GM19035 (cell line): ENCODE measurements around the gene VPS51.

ENCODE experiments used
- ATAC-seq: cut with Tn5 transposase; IDR thresholded peaks from one replicate; pipeline ENCODE4 v1.9.1; 2021; ENCODE audit not compliant: unreplicated experiment

Gene VPS51

GRCh38 chr11:65104628-65105027, 8.6 kb downstream of the VPS51 start:
- ATAC-seq, result no peak

DNA sequence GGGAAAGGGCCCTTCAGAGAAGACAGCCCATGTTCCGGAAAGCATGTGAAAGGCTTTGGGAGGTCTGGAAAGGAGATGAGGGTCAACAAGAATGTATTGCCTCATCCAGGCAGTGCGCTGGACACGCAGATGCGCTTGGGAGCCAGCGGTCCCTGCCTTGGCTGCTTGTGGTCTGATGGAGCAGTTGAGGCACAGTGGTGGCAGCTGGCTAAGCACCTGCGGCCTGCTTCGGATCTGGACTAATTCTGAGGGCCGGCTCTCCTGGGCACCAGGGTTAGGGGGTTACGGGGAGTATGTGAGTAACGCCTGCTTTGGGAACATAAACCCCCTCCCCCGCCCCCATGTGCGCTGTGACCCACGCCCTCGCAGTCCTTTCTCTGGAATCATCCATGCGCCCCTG, 11.1 kb downstream of the VPS51 start:
- ATAC-seq, result no peak

DNA sequence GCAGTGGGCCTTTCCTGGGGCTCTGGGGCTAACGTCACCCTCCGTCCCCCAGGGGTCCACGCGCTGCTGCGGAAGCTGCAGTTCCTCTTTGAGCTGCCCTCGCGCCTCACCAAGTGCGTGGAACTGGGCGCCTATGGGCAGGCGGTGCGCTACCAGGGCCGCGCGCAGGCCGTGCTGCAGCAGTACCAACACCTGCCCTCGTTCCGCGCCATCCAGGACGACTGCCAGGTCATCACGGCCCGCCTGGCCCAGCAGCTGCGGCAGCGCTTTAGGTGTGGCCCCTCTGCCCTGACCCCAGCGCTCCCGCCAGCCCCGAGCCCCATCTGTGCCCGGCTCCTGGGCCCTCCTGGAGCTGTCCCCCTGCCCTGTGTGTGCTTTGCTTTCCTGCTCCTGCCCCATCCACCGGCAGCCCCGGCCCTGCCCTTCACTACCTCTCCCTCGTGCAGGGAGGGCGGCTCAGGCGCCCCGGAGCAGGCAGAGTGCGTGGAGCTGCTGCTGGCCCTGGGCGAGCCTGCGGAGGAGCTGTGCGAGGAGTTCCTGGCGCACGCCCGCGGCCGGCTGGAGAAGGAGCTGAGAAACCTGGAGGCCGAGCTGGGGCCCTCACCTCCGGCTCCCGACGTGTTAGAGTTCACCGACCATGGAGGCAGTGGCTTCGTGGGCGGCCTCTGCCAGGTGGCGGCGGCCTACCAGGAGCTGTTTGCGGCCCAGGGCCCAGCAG, 11.9 kb downstream of the VPS51 start:
- no peak for ATAC-seq

- no peak for ATAC-seq
Observed at GRCh38 chr11:65108469-65109123, 12.6 kb downstream of the VPS51 start.

- ATAC-seq, result no peak
Observed at GRCh38 chr11:65109231-65110198, 13.5 kb downstream of the VPS51 start.

DNA sequence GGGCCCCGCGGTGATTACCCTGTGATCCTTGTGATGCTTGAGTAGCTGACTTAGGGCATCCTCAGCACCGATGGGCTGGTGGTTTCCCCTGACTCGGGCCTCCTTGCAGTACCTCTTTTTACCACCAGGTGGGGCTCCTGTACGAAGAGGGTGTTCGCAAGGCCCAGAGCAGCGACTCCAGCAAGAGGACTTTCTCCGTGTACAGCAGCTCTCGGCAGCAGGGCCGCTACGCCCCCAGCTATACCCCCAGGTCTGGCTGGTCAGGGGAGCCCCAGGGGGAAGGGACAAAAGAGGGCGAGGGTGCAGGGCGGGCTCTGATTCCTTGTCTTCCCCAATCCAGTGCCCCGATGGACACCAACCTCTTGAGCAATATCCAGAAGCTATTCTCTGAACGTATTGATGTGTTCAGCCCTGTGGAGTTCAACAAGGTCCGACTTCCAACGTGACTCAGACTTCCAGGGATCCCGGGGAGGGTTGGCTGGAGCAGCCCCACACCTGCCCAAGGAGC, 14.4 kb downstream of the VPS51 start:
- ATAC-seq, result no peak

DNA sequence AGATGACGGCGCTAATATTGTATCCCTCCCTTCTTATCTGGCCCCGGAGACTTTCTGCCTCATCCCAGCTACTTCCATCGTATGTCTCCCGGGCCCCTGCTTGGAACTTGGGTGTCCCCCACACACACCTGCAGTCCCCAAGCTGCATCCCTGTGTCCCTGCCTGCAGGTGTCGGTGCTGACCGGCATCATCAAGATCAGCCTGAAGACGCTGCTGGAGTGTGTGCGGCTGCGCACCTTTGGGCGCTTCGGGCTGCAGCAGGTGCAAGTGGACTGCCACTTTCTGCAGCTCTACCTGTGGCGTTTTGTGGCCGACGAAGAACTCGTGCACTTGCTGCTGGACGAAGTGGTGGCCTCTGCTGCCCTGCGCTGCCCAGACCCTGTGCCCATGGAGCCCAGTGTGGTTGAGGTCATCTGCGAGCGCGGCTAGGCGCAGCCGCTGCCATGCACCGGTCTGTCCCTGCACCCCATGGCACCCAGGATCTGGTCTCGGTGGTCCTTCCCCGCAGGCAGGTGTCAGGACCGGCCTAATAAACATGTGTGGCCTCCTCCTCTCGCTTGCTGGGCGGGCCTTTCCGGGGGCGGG, 15.2 kb downstream of the VPS51 start:
- no peak for ATAC-seq

DNA sequence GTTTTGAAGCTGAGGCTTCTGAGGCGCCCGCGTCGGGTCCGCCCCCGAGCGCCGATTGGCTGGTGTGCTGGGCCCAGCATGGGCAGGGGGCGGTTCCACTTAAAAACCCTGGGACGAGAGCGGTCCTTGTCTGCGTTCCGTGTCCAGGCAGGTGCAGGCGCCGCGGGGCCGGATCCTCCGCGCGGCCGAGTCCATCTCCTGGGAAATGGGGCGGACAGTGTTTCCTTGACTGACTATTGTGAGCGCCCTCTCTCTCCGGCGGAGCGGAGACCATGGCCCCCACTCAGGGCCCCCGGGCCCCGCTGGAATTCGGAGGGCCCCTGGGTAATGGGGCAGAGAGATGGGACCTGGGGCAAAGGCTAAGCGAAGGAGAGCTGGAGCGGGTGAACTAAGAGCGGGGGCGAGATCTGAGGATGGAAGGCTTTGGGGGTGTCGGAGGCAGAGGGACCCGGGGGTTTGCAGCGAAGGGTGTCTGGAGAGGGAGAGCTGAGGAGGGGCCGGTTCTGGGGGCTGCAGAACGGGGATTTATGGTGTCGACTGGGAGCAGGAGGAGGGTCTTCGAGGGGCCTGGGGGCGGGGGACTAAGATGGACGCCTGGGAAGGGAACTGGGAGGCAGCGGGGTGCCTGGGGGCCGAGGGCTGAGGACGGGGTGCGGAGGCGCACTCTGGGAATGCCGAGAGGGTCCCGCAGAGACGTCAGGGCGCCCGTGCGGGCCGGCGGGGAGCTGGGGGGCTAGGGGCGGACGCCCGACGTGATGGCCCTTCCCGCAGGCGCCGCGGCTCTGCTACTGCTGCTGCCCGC, 15.9 kb downstream of the VPS51 start, which contains the start of gene TM7SF2:
TSS of gene TM7SF2 (plus strand) at position 129 of the 802 bp plus-strand sequence. CDS start at position 273, 144 bp downstream.
- peak; percentile 54 for ATAC-seq

GRCh38 chr11:65112546-65113360, 16.7 kb downstream of the VPS51 start:
- peak; percentile 29 for ATAC-seq

DNA sequence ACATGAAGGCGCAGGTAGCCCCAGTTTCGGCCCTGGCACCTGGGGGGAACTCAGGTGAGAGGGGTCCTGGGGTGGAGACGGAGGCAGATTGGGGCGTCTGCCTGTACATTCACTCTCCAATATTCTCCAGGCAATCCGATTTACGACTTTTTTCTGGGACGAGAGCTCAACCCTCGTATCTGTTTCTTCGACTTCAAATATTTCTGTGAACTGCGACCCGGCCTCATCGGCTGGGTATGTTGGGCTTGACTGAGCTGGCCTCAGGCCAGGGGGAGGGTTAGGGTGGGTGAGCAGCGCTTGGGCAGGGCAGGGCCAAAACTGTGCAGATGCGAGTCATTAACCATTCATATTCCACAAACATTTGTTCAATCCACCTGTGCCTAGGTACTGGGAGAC, 17.3 kb downstream of the VPS51 start:
- ATAC-seq, result no peak

- ATAC-seq, result no peak
Observed at GRCh38 chr11:65113839-65114238, 17.8 kb downstream of the VPS51 start.

DNA sequence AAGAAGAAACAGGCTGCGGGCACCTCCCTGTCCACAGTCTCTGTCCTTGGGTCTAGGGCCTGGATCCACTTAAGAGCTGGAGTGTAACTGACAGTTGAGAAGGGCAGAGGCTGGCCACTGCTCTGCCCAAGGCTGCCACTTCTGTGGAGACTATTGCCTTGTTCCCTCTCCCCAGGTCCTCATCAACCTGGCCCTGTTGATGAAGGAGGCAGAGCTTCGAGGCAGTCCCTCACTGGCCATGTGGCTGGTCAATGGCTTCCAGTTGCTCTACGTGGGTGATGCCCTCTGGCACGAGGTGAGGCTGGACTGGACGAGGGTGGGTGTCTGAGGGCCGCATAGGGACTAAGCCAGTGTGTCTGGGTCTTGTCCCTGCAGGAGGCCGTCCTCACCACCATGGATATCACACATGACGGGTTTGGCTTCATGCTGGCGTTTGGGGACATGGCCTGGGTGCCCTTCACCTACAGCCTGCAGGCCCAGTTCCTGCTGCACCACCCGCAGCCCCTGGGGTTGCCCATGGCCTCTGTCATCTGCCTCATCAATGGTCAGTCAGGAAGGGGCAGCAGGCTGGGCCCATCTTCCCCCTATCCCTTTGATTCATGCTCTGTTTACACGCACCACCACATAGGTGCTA, 18.6 kb downstream of the VPS51 start:
- ATAC-seq, result no peak

GRCh38 chr11:65115361-65116082, 19.5 kb downstream of the VPS51 start:
- no peak for ATAC-seq

DNA sequence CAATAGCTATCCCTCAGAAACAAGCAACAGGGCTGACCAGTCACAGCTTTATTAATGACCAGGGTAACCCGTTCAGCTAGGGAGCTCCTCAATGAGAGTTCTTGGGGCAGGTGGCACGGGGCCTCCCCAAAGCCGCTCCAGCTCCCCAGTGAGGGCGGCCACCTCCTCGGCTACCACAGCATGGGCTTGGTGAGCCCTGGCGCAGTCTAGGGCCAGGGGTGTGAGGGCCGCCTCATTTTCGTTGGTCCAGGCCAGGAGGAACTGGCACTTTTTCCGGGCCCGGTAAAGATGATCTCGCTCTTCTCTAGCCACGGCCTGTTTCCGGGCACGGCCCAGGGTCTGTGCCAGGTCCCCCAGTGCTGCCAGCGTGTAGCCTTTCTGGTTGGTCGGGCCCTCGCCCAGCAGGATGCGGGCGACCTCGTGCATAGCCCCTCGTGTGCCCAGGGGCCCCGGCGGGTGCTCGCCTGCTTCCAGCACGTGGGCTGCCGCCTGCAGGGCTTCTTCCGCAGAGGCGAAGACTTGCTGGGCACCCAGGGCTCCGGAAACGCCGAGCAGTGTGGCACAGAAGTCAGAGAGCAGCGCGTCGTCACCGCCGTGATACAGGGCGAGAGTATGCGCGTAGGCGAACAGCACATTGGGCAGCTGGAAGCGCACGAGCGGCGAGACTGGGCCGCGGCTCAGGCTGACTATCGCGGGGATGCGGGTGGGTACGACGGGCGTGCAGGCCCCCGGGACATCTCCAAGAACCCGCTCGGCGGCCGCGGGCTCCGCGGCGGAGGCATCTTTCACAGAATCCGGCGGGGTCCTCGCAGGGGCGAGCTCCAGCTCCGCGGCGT, 20.6 kb downstream of the VPS51 start:
- ATAC-seq, result no peak

GRCh38 chr11:65117206-65118096, 21.4 kb downstream of the VPS51 start, which contains the start of gene ZNHIT2:
Gene ZNHIT2, minus strand, starts transcription at chr11:65117701. Its CDS starts 48 bp downstream, at chr11:65117653.
- peak; percentile 63 for ATAC-seq
